Esophagus squamous epithelium (tissue), 4 donors: ENCODE measurements around the gene PEX26.

Source experiments
- CTCF ChIP-seq, 6 experiments: fragments of 450-650 bp in 4 of 6; fragments of 200-600 bp in 2 of 6; sonication (generic) in 2 of 6; IDR thresholded peaks; one replicate each; pipeline ENCODE4 v1.5.1; 2016 to 2019; ENCODE audit warnings: antibody characterized with exemption in 6 of 6, mild to moderate bottlenecking in 4 of 6, moderate library complexity in 4 of 6
- POLR2A ChIP-seq, 4 donors: fragments of 450-650 bp; IDR thresholded peaks; one replicate each; pipeline ENCODE4 v1.6.1; 2017; ENCODE audit warnings: antibody characterized with exemption in 4 of 4, mild to moderate bottlenecking in 4 of 4, moderate library complexity in 3 of 4

DNA sequence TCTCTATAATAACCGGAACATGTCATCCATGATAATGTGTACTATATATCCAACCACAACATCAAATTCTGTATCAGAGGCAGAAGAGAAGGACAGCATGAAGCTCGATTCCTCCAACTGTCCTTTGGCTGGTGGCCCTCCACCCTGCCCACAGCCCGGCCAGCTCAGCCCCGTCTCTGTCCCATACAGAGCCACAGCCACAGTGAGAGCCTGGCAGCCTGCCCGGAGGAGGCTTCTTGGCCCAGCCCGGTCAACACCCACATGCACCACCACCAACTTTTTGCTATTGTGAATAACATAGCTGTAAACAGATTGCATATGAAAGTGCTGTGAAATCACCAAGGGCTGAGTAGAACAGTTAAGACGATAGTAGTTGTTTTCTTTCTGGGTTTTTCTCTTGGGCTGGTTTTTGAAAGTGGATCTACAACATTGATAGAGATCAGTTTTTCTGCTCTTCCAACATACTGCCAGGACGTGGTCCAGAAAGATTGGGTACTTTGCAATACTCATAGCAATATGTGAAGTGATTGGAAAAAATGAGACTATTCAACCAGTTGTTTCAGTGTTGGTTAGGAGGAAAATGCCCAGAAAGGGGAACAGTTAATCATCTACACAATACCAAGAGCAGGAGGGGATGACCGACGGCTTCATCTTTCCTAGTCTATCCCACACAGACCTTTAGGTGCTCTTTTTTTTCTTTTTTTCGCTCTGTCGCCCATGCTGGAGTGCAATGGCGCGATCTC, 25.9 kb downstream of the PEX26 start:
- no peak for TF ChIP-seq CTCF (IDR thresholded peaks at IDR 0.05)
- no peak for TF ChIP-seq POLR2A (IDR thresholded peaks at IDR 0.05)
